ENCODE measurements around the gene MED28.
"Not testable (repeated sequence)": the region's sequence is repeated elsewhere in the genome, so short reads cannot be mapped to it uniquely, and the experiment has no call there.

MED28 gene

GRCh38 chr4:17614416-17615299 lies at the start of gene MED28:
Gene MED28 (plus strand): TSS chr4:17614641. CDS start chr4:17614655, 14 bp downstream.
- DNase-seq: peak; percentile 99

GRCh38 chr4:17565846-17566245 lies 48.6 kb upstream of the MED28 start:
- no peak for DNase-seq

GRCh38 chr4:17567271-17567670 lies 47.2 kb upstream of the MED28 start:
- no peak for DNase-seq

GRCh38 chr4:17574206-17574605 lies 40.2 kb upstream of the MED28 start:
- DNase-seq: no peak

GRCh38 chr4:17575177-17575576 lies 39.3 kb upstream of the MED28 start:
- not testable (repeated sequence) for DNase-seq

- peak; percentile 99 for DNase-seq
These were observed 37.3 kb upstream of the MED28 start, which contains the start of gene LAP3 for GRCh38 chr4:17576932-17577664. Gene LAP3 (plus strand): TSS chr4:17577198. CDS start chr4:17577466, 268 bp downstream.

GRCh38 chr4:17577665-17578481 lies 36.6 kb upstream of the MED28 start:
- peak; percentile 53 for DNase-seq

GRCh38 chr4:17578482-17578891 lies 36.0 kb upstream of the MED28 start:
- peak; percentile 75 for DNase-seq

GRCh38 chr4:17580969-17581368 lies 33.5 kb upstream of the MED28 start:
- DNase-seq: no peak

GRCh38 chr4:17583276-17583675 lies 31.2 kb upstream of the MED28 start:
- no peak for DNase-seq

- DNase-seq: no peak
These were observed 30.5 kb upstream of the MED28 start for GRCh38 chr4:17583941-17584340.

GRCh38 chr4:17584521-17585213 lies 29.8 kb upstream of the MED28 start:
- no peak for DNase-seq

GRCh38 chr4:17587094-17587822 lies 27.2 kb upstream of the MED28 start:
- no peak for DNase-seq

GRCh38 chr4:17589355-17589754 lies 25.1 kb upstream of the MED28 start:
- no peak for DNase-seq

- DNase-seq: peak; percentile 89
These were observed 18.9 kb upstream of the MED28 start for GRCh38 chr4:17595471-17596005.

- DNase-seq: no peak
These were observed 16.9 kb upstream of the MED28 start for GRCh38 chr4:17597517-17597916.

- no peak for DNase-seq
These were observed 14.6 kb upstream of the MED28 start for GRCh38 chr4:17599826-17600225.

- DNase-seq: no peak
These were observed 9.2 kb upstream of the MED28 start for GRCh38 chr4:17605236-17605635.

GRCh38 chr4:17613761-17614415 lies 553 bp upstream of the MED28 start:
- peak; percentile 72 for DNase-seq

- no peak for DNase-seq
These were observed 1.8 kb downstream of the MED28 start for GRCh38 chr4:17616283-17616682.

GRCh38 chr4:17618926-17619325 lies 4.5 kb downstream of the MED28 start:
- DNase-seq: no peak
